Subcutaneous adipose tissue (tissue), 4 donors: ENCODE measurements around the gene HAL. TPM values are rescaled to one million over a fixed set of nuclear protein-coding genes. Genes with fewer than 3 reads are reported as not detected.

Experiments
- total RNA-seq, 4 donors: library from RNA; depleted of rRNA; stranded (reverse); fragments of >200 nt; gene quantifications; one replicate each; pipeline ENCODE4 v1.1.0, GENCODE V29; 2016
- TF ChIP-seq, protein P1 (sequence below): fragments of 450-650 bp; IDR thresholded peaks from one replicate; pipeline ENCODE4 v1.5.1; 2016; ENCODE audit warnings: low read depth, mild to moderate bottlenecking, control low read depth, antibody characterized with exemption, moderate library complexity

Gene HAL
- total RNA-seq, 4 donors from 2014 or later, result 0.65 to 5.5 (median 1.4) TPM

- TF ChIP-seq, protein P1, sequence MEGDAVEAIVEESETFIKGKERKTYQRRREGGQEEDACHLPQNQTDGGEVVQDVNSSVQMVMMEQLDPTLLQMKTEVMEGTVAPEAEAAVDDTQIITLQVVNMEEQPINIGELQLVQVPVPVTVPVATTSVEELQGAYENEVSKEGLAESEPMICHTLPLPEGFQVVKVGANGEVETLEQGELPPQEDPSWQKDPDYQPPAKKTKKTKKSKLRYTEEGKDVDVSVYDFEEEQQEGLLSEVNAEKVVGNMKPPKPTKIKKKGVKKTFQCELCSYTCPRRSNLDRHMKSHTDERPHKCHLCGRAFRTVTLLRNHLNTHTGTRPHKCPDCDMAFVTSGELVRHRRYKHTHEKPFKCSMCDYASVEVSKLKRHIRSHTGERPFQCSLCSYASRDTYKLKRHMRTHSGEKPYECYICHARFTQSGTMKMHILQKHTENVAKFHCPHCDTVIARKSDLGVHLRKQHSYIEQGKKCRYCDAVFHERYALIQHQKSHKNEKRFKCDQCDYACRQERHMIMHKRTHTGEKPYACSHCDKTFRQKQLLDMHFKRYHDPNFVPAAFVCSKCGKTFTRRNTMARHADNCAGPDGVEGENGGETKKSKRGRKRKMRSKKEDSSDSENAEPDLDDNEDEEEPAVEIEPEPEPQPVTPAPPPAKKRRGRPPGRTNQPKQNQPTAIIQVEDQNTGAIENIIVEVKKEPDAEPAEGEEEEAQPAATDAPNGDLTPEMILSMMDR, result no peak
Observed at GRCh38 chr12:96039516-96039915, 43.4 kb upstream of the HAL start.

- TF ChIP-seq, protein P1, result no peak
Observed at GRCh38 chr12:96036765-96037455, 40.8 kb upstream of the HAL start.

DNA sequence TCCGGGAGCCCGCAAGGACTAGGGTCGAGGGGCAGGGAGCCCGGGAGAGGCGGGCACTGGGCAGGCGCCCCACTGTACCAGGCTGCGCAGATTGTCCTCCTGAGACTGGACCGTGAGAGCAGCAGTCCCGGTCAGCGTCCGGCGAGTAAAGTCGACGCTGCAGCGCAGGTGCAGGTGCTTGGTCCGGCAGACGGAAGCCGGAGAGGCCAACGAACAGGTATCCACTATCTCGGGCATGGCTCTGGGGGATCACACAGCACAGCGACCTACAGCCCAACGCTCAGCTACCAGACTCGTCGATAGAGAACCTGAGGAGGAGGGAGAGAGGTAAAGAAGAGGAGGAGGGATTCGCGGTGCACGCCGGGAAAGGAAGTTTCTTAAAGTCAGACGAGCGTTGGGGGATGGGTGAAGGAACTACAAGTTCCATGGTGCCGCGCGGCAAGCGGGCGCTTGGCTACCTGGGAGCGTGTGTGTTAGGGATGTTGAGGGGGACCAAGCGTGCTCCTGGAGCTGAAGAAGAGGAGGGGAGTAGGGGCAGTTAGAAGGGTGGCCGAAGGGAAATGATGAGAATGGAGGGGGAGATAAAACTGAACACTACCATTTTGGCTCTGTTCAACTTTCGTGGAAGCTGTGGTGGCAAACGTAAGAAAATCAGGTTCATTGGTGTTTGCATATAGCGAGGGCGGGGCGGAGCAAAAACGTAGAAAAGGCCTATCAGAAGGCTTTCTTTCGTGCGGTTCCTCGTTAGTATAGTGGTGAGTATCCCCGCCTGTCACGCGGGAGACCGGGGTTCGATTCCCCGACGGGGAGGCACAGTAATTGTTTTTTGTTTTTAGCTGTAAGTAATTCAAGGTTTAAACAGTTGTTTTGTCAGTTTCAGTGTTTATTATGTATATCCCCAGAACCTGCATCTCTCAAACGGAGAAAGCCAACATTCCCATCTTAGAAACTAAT lies 39.4 kb upstream of the HAL start, which contains the start of gene LTA4H:
Gene LTA4H, minus strand, starts transcription at position 305 of the 954 bp plus-strand sequence. Its CDS starts 68 bp downstream, at position 237.
- TF ChIP-seq, protein P1, result no peak

GRCh38 chr12:96034621-96035282 lies 38.6 kb upstream of the HAL start:
- TF ChIP-seq, protein P1, result no peak

DNA sequence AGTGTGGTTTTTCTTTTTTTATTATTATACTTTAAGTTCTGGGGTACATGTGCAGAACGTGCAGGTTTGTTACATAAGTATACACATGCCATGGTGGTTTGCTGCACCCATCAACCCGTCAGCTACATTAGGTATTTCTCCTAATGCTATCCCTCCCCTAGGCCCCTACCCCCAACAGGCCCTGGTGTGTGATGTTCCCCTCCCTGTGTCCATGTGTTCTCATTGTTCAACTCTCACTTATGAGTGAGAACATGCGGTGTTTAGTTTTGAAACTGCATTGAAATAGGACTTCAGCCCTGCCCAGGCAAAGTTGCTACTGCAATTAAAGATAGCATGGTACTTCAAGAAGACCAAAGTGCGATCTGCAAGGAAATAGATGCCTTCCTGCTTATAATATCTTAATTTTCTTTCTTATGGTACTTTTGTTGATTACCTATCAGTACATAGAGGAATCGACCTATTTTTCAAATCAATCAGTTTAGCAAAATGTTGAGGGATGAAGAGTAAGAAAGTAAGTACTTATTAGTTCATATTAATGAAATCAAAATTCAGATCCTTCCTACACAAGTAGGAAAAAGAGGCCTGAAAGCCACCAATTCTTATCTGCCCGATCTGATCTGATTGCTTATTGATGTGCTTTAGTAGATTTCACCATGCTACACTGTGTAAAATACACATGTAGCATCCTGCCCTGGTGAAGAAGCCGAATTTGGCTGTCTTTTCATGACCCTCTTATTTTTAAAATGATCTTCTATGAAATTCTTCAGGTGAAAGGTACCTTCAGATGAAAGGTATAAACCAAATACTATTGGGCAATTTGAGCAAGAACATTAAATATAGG lies 37.6 kb upstream of the HAL start:
- TF ChIP-seq, protein P1, result no peak

- TF ChIP-seq, protein P1, result no peak
Observed at GRCh38 chr12:96029826-96030225, 33.7 kb upstream of the HAL start.
